NOMO-1 treated with DMSO at 0.1 percent for 48 hours (cell line): Measurements from ENCODE around the gene CD38.
A peak's percentile ranks its signal among the peaks of the same experiment; 100 is the strongest.
"Not testable (repeated sequence)": the region's sequence is repeated elsewhere in the genome, so short reads cannot be mapped to it uniquely, and the experiment has no call there.

Experiments
- DNase-seq: peaks from one replicate; lab custom pipeline; 2025; ENCODE audit not compliant: unreplicated experiment; lab: John Stamatoyannopoulos, UW

The CD38 gene

DNA sequence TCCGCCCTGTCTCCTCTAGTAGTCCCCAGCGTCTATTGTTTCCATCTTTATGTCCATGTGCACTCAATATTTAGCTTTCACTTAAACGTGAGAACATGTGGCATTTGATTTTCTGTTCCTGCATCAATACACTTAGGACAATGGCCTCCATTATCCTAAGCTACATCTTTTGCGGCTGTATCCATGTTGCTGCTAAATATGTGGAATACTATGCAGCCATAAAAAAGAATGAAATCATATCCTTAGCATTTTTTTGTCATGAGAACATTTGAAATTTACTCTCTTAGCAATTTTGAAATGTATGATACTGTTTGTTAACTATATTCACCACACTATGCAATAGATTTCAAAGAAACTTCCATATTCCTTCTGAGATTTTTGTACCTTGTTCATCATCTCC lies 19.8 kb upstream of the CD38 start:
- no peak for DNase-seq

- not testable (repeated sequence) for DNase-seq
Measured at GRCh38 chr4:15762460-15762859, 15.7 kb upstream of the CD38 start.

DNA sequence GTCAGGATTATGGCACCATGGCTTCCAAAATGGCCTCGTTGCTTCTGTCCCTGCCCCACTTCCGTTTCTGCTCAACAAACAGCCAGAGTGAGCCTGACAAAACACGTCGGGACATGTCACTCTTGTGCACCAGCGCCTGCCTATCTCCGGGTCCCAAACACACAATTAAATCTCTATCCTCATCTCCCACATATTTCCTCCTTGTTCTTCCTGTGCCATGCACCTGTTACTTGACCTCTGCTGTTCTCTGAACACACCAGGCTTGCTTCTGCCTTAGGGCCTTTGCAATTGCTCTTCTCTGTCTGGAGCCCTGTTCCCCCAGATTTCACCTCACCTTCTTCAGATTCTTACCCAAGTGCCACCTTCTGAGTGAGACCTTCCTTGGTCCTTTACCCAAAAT lies 12.7 kb upstream of the CD38 start:
- DNase-seq = no peak

DNA sequence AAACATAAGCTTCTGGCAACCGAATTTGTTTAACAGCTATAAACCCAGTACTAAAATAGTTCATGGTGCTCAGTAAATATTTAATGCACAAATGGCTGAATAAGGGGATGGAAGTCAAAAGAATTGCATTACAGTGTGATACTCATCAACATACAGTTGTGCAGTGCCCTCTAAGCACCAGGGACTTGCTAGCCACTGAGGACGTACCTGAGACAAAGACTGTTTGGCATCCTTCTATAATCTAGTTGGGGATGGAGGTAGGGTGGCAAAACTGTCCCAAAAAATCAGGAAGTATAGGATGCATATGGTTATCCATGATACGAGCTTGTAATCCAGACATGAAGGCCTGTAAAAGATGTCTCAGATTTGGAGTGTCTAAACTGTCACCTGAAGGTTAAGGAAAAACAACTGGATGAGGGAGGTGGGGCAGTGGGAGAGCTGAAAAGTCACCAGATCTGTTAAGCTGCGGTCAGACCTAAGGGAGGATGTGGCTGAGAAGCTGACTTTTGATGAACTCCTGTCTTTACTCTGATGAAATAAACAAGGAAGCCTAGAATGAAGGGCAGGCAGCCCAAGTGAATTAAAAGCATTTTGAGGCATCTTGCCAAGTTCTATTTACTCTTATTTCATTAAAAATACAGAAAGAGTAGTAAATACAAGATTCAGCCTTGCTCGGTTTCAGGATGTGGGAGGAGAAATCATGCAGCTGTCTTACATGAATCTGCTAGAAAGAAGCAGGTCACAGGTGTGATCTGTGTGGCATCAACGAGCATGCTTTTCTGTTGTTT lies 12.0 kb upstream of the CD38 start:
- peak; percentile 26 for DNase-seq

- no peak for DNase-seq
Measured at GRCh38 chr4:15766821-15767220, 11.3 kb upstream of the CD38 start.

- DNase-seq = no peak
Measured at GRCh38 chr4:15769202-15769601, 8.9 kb upstream of the CD38 start.

GRCh38 chr4:15771216-15772058 lies 6.7 kb upstream of the CD38 start:
- no peak for DNase-seq

GRCh38 chr4:15774020-15774420 lies 4.1 kb upstream of the CD38 start:
- DNase-seq = no peak

- no peak for DNase-seq
Measured at GRCh38 chr4:15776871-15777648, 1.1 kb upstream of the CD38 start.

- DNase-seq = no peak
Measured at GRCh38 chr4:15777697-15778288, 335 bp upstream of the CD38 start.

DNA sequence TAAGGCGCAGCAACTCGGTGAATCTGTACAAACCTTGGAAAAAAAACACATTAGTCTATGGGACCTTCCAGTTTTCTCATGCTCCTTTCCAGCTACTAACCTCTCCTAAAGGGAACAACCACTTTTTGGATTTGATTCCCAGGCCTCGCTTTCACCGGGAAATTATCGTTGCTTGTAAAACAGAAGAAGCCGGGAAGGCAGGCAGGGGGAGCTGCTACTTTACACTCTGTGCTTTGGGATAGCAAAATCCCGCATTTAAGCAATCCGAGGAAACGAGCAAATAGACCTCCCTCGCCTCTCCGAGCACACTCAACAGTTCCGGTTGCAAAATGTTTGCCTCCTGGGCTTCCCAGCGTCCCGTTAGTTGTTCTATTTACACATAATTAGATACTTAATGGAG lies 1.2 kb downstream of the CD38 start:
- DNase-seq = no peak

GRCh38 chr4:15779809-15780208 lies 1.7 kb downstream of the CD38 start:
- DNase-seq = no peak

DNA sequence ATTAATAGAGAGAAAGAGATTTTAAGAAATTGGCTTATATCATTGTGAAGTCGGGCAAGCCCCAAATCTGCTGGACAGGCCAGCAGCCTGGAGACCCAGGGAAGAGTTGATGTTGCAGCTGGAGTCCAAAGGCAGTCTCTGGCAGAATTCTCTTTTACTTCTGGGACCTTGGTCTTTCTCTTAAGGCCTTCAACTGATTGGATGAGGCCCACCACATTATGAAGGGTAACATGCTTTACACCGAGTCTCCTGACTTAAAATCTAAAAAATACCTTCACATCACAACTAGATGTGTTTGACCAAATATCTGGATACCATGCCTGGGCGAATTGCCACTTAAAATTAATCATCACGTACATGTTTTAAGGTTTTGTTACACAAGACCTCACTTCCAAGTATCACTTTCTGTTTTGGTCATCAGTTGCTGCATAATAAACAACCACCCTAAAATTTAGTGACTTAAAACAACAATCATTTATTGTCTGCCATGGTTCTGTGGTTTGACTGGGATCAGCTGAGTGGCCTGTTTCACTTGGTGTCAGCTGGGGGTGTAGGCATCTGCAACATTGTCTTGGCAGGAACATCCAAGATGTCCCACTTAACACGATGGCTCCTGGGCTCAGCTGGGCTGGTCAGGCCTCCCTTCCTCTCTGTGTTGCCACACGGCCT lies 3.4 kb downstream of the CD38 start:
- DNase-seq = peak; percentile 39

DNA sequence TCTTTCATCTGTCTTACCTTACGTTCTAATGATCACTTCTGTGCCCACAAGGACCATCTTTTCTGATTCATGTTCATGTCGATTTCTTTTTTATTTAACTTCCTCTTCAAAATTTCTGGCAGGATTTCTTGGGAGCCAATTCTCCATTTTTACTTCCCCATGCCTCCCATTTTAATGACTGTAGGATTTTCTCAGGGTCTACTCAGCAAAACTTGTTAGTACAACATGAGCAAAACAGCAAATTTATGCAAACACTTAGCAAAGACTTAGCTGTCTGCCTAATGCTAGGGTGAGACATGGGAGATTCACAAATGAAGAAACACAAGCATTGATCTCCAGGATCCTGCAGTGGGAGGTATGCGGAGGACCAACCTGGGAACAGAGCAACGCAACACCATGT lies 5.5 kb downstream of the CD38 start:
- no peak for DNase-seq

DNA sequence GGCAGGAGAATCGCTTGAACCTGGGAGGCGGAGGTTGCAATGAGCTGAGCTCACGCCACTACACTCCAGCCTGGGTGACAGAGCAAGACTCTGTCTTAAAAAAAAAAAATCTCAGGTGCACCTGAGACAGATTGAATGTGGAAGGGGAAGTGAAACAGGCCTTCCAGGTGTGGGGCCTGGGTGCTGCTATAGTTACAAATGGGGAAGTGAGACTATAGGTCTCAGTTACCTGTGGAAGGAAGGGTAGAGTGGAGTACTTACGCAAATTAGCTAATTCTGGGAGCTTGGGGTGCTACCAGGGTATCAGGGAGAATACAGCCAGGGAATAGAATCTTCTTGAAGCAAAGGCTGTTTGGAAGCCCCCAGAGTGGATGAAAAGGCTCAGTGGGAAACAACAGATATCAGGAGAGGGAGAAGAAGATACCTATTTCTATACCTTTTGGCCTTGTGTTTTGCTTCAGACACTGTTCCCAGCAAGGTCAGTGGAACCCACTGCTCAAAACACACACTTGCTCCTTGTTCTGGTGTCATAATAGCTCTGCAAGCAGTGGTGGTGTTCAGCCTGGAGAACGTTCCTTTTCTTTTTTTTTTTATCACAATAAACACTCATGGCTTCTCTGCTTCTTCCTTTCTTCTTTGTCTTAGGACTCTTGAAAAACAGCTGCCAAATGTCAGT lies 7.0 kb downstream of the CD38 start:
- no peak for DNase-seq

- no peak for DNase-seq
Measured at GRCh38 chr4:15786743-15787142, 8.6 kb downstream of the CD38 start.

DNA sequence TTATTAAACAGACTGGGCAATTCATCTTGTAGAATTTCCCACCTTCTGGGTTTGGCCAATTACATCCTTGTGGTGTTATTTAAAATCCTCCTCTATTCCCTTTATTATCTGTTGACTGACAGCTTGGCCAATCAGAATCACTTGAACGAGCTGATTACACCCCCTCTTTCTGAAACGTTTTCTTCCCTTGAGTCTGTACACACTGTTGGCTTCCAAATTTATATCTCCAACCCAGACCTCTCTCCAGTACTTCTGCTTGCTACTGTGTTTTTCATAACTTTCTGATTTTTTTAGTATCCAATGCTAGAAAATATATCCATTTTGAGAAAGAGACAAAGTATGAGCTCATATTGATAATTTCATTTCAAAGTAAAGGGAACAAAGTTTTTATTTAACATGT lies 14.8 kb downstream of the CD38 start:
- DNase-seq = no peak

- no peak for DNase-seq
Measured at GRCh38 chr4:15793506-15794363, 15.6 kb downstream of the CD38 start.

DNA sequence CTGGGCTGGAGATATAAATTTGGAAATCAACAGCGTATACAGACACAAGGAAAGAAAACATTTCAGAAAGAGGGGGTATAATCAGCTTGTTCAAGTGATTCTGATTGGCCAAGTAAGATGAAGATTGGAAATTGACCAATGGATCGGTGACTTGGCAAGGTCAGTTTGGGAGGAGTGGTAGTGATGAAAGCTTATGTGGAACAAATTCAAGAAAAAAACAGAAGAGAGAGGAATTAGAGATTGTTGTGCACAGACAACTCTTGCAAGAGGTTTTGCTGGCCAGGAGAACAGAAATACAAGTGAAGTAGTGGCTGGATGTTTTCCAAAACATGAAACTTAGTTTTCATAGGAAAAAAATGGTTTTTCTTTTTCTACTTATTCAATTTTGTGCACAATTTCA lies 16.3 kb downstream of the CD38 start:
- DNase-seq = no peak
